Measurements from ENCODE around the gene TRIM71.

- TF ChIP-seq, protein P1, sequence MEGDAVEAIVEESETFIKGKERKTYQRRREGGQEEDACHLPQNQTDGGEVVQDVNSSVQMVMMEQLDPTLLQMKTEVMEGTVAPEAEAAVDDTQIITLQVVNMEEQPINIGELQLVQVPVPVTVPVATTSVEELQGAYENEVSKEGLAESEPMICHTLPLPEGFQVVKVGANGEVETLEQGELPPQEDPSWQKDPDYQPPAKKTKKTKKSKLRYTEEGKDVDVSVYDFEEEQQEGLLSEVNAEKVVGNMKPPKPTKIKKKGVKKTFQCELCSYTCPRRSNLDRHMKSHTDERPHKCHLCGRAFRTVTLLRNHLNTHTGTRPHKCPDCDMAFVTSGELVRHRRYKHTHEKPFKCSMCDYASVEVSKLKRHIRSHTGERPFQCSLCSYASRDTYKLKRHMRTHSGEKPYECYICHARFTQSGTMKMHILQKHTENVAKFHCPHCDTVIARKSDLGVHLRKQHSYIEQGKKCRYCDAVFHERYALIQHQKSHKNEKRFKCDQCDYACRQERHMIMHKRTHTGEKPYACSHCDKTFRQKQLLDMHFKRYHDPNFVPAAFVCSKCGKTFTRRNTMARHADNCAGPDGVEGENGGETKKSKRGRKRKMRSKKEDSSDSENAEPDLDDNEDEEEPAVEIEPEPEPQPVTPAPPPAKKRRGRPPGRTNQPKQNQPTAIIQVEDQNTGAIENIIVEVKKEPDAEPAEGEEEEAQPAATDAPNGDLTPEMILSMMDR (conservative IDR thresholded peaks at IDR 0.05; ENCODE audit: low read length), result no peak
- TF ChIP-seq EZH2phosphoT487 (IDR thresholded peaks at IDR 0.05; ENCODE audit: borderline replicate concordance), result no peak
Measured at GRCh38 chr3:32880225-32880624, 62.4 kb downstream of the TRIM71 start.
